ENCODE measurements around the gene CLP1.

The CLP1 gene

DNA sequence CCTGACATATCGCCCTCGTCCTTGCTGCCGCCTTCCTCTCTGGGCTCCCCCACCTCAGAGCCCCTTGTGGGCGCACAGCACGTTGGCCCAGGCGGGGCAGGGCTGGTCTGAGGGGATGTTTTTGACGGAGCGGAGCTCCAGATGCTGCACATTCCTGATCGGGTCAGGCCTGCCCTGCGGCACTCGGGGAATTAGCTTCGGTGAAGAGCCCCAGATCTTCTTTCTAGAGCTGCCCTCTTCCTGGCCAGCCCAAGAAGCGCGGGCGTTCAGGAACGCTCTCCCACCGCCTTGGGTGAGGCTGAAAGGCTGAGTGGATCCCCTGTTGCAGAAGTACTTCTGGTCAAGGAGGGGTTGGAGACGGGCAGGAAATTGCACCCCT, 19.9 kb upstream of the CLP1 start:
- H2AK5ac ChIP-seq (ENCODE audit: low read depth, low read length) = peak overlapping the region; percentile 30
- no peak for DNase-seq (ENCODE audit: low spot score)
- no CpG with 5 or more reads among the region's 18 CpGs for WGBS, 2 donors (ENCODE audit: extremely low coverage in 2 of 2, insufficient read length in 2 of 2, insufficient replicate concordance in 1 of 2)
- H2BK5ac ChIP-seq (ENCODE audit: low read length) = peak overlapping the region; percentile 98
- peak overlapping the region; percentile 53 to 99 for H3K4me3 ChIP-seq (ENCODE audit: low read length in 2 of 2)
- peak overlapping the region; percentile 87 for H2AFZ ChIP-seq (ENCODE audit: low read length)
- no peak overlapping the region for H4K8ac ChIP-seq (ENCODE audit: low read depth, low read length)
- peak overlapping the region; percentile 4 for H3K4ac ChIP-seq (ENCODE audit: low read length)
- H3K79me1 ChIP-seq (ENCODE audit: low read depth, low read length) = peaks cover 2% of the 10 kb centered on the region
- H3K9ac ChIP-seq (ENCODE audit: low read depth, low read length, poor library complexity) = peak overlapping the region; percentile 78
- peaks cover 12 to 28% of the 10 kb centered on the region in 2 donors for H3K36me3 ChIP-seq (replicated peaks in 1 of 2; ENCODE audit: control insufficient read depth in 2 of 2, insufficient read depth in 2 of 2, low read length in 2 of 2)
- no peaks in the 10 kb centered on the region for H3K27me3 ChIP-seq (ENCODE audit: control insufficient read depth in 3 of 3, insufficient read depth in 3 of 3, low read depth in 1 of 3, low read length in 3 of 3)
- H3K4me2 ChIP-seq (ENCODE audit: insufficient read depth, low read length, poor library complexity, severe bottlenecking) = peak overlapping the region; percentile 49
- no peak overlapping the region for H3K23ac ChIP-seq (ENCODE audit: low read depth, low read length, poor library complexity)
- no peak overlapping the region for H2BK12ac ChIP-seq (ENCODE audit: low read length)
- peaks cover 18 to 27% of the 10 kb centered on the region in 2 donors for H3K4me1 ChIP-seq (ENCODE audit: control insufficient read depth in 2 of 2, insufficient read depth in 1 of 2, low read depth in 1 of 2, low read length in 2 of 2)
- H2BK15ac ChIP-seq (ENCODE audit: low read length) = no peak overlapping the region
- H3K27ac ChIP-seq (replicated peaks; ENCODE audit: low read length) = peak overlapping the region; percentile 85
- no peak overlapping the region for H4K91ac ChIP-seq (ENCODE audit: low read depth, low read length, poor library complexity)
- no peaks in the 10 kb centered on the region for H3K9me3 ChIP-seq (replicated peaks in 1 of 2; ENCODE audit: control insufficient read depth in 2 of 2, insufficient read depth in 1 of 2, low read depth in 1 of 2, low read length in 2 of 2)
- H3K14ac ChIP-seq (ENCODE audit: low read length) = no peak overlapping the region
- H3K18ac ChIP-seq (ENCODE audit: low read length) = peak overlapping the region; percentile 94
- H2BK120ac ChIP-seq (ENCODE audit: low read depth, low read length) = peak overlapping the region; percentile 93

DNA sequence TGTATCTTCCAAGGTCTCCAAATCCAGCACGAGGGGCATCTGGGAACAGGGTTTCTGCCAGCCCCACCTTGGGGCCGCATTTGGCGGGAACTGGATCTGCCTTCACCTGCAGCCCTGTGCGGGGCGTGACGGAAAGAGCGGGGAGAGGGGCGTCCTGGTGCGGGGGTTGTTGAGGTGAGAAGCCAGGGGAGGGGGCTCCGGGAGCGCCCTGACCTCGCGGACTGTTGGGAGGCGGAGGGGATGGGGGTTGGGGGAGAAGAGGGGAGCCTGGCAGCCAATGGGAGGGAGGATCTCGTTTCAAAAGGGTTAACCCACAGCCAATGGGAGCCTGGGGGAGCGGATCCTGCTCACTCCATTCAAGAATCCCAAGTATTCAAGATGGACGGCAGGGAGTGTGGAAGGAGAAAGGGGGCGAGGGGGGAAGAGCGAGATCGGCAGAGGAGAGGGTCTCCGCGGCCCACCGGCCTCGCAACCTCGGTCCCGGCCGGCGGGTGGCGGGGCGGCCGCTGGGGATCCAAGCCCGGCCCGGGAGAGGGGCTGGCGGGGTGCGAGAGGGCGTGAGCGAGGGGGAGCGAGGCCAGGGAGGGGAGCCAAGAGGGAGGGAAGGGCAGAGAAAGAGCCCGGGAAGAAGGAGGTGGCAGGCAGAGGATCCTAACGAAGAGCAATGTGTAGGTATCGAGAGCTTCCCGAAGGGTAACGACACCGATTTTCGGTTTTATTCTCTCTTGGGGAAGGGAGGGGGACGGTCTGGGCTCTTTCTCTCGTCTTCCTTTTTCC, 19.4 kb upstream of the CLP1 start:
- peaks cover 2% of the 10 kb centered on the region for H3K79me1 ChIP-seq (ENCODE audit: low read depth, low read length)
- H4K91ac ChIP-seq (ENCODE audit: low read depth, low read length, poor library complexity) = peak overlapping the region; percentile 90
- H4K8ac ChIP-seq (ENCODE audit: low read depth, low read length) = no peak overlapping the region
- H2BK120ac ChIP-seq (ENCODE audit: low read depth, low read length) = peak overlapping the region; percentile 99
- H2AFZ ChIP-seq (ENCODE audit: low read length) = peak overlapping the region; percentile 87
- H3K36me3 ChIP-seq (replicated peaks in 1 of 2; ENCODE audit: control insufficient read depth in 2 of 2, insufficient read depth in 2 of 2, low read length in 2 of 2) = peaks cover 13 to 34% of the 10 kb centered on the region in 2 donors
- peak overlapping the region; percentile 86 for H2BK15ac ChIP-seq (ENCODE audit: low read length)
- H3K18ac ChIP-seq (ENCODE audit: low read length) = peak overlapping the region; percentile 100
- WGBS, 2 donors (ENCODE audit: extremely low coverage in 2 of 2, insufficient read length in 2 of 2, insufficient replicate concordance in 1 of 2) = no CpG with 5 or more reads among the region's 47 CpGs
- peak overlapping the region; percentile 100 for H3K4ac ChIP-seq (ENCODE audit: low read length)
- peak overlapping the region; percentile 49 for H3K4me2 ChIP-seq (ENCODE audit: insufficient read depth, low read length, poor library complexity, severe bottlenecking)
- H3K27me3 ChIP-seq (ENCODE audit: control insufficient read depth in 3 of 3, insufficient read depth in 3 of 3, low read depth in 1 of 3, low read length in 3 of 3) = no peaks in the 10 kb centered on the region
- peak overlapping the region; percentile 92 for H3K27ac ChIP-seq (replicated peaks; ENCODE audit: low read length)
- peaks cover 19 to 29% of the 10 kb centered on the region in 2 donors for H3K4me1 ChIP-seq (ENCODE audit: control insufficient read depth in 2 of 2, insufficient read depth in 1 of 2, low read depth in 1 of 2, low read length in 2 of 2)
- peak overlapping the region; percentile 98 for H2BK5ac ChIP-seq (ENCODE audit: low read length)
- H3K23ac ChIP-seq (ENCODE audit: low read depth, low read length, poor library complexity) = peak overlapping the region; percentile 61
- H2BK12ac ChIP-seq (ENCODE audit: low read length) = no peak overlapping the region
- peak; percentile 93 for DNase-seq (ENCODE audit: low spot score)
- H3K4me3 ChIP-seq (ENCODE audit: low read length in 2 of 2) = peak overlapping the region; percentile 88 to 99
- peak overlapping the region; percentile 96 for H2AK5ac ChIP-seq (ENCODE audit: low read depth, low read length)
- no peaks in the 10 kb centered on the region for H3K9me3 ChIP-seq (replicated peaks in 1 of 2; ENCODE audit: control insufficient read depth in 2 of 2, insufficient read depth in 1 of 2, low read depth in 1 of 2, low read length in 2 of 2)
- H3K9ac ChIP-seq (ENCODE audit: low read depth, low read length, poor library complexity) = peak overlapping the region; percentile 99
- peak overlapping the region; percentile 98 for H3K14ac ChIP-seq (ENCODE audit: low read length)

DNA sequence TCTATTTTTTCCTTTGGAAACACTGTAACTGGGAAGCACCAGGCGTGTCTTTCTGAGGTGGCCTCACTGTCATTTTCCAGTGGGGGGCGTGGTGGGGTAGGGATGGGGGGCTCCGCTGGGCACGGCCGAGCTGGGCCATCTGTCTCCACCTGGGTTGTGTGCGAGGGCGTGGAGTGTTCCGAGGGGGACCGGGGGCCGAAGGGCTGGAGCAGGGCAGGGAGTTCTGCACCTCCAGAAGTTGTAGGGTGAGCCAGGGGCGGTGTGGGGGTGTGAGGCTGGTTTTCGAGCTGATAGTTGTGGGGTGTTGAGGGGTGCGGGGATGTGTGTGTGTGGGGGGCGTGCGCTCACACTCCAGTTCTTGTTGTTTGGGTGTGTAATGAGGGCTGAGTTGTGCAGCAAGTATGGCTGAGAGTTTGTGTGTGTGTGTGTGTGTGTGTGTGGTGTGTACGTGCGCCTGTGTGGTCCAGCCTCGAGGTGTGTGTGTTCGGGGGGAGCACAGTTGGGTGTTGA, 18.7 kb upstream of the CLP1 start:
- no CpG with 5 or more reads among the region's 19 CpGs for WGBS, 2 donors (ENCODE audit: extremely low coverage in 2 of 2, insufficient read length in 2 of 2, insufficient replicate concordance in 1 of 2)

More for the DNA sequence above, 18.7 kb upstream of the CLP1 start:
- no peak overlapping the region for H3K14ac ChIP-seq (ENCODE audit: low read length)
- no peaks in the 10 kb centered on the region for H3K9me3 ChIP-seq (replicated peaks in 1 of 2; ENCODE audit: control insufficient read depth in 2 of 2, insufficient read depth in 1 of 2, low read depth in 1 of 2, low read length in 2 of 2)
- peak overlapping the region; percentile 12 for H2BK12ac ChIP-seq (ENCODE audit: low read length)
- H3K79me1 ChIP-seq (ENCODE audit: low read depth, low read length) = peaks cover 2% of the 10 kb centered on the region
- H2AK5ac ChIP-seq (ENCODE audit: low read depth, low read length) = peak overlapping the region; percentile 96
- no peaks in the 10 kb centered on the region for H3K27me3 ChIP-seq (ENCODE audit: control insufficient read depth in 3 of 3, insufficient read depth in 3 of 3, low read depth in 1 of 3, low read length in 3 of 3)
- H3K4me1 ChIP-seq (ENCODE audit: control insufficient read depth in 2 of 2, insufficient read depth in 1 of 2, low read depth in 1 of 2, low read length in 2 of 2) = peaks cover 22 to 34% of the 10 kb centered on the region in 2 donors
- H2BK15ac ChIP-seq (ENCODE audit: low read length) = peak overlapping the region; percentile 86
- peak overlapping the region; percentile 88 to 99 for H3K4me3 ChIP-seq (ENCODE audit: low read length in 2 of 2)
- H4K91ac ChIP-seq (ENCODE audit: low read depth, low read length, poor library complexity) = peak overlapping the region; percentile 68
- H2AFZ ChIP-seq (ENCODE audit: low read length) = no peak overlapping the region
- DNase-seq (ENCODE audit: low spot score) = peak; percentile 32
- peak overlapping the region; percentile 47 for H3K4me2 ChIP-seq (ENCODE audit: insufficient read depth, low read length, poor library complexity, severe bottlenecking)
- peak overlapping the region; percentile 98 for H2BK5ac ChIP-seq (ENCODE audit: low read length)
- H3K18ac ChIP-seq (ENCODE audit: low read length) = peak overlapping the region; percentile 100
- H3K27ac ChIP-seq (replicated peaks; ENCODE audit: low read length) = peak overlapping the region; percentile 92
- peak overlapping the region; percentile 100 for H3K4ac ChIP-seq (ENCODE audit: low read length)
- H3K36me3 ChIP-seq (replicated peaks in 1 of 2; ENCODE audit: control insufficient read depth in 2 of 2, insufficient read depth in 2 of 2, low read length in 2 of 2) = peaks cover 16 to 40% of the 10 kb centered on the region in 2 donors
- H3K23ac ChIP-seq (ENCODE audit: low read depth, low read length, poor library complexity) = no peak overlapping the region
- no peak overlapping the region for H4K8ac ChIP-seq (ENCODE audit: low read depth, low read length)
- peak overlapping the region; percentile 99 for H2BK120ac ChIP-seq (ENCODE audit: low read depth, low read length)
- peak overlapping the region; percentile 99 for H3K9ac ChIP-seq (ENCODE audit: low read depth, low read length, poor library complexity)

All from neuronal stem cell (in vitro differentiated cells).